ENCODE measurements around the gene SH3RF3. TPM values are rescaled to one million over a fixed set of nuclear protein-coding genes. Genes with fewer than 3 reads are reported as not detected.

SH3RF3 gene
- total RNA-seq, 3 donors from 2014 or later (not counting 1 experiment from before 2014, with no cell fraction given): 0.23 to 0.61 (median 0.34) TPM

DNA sequence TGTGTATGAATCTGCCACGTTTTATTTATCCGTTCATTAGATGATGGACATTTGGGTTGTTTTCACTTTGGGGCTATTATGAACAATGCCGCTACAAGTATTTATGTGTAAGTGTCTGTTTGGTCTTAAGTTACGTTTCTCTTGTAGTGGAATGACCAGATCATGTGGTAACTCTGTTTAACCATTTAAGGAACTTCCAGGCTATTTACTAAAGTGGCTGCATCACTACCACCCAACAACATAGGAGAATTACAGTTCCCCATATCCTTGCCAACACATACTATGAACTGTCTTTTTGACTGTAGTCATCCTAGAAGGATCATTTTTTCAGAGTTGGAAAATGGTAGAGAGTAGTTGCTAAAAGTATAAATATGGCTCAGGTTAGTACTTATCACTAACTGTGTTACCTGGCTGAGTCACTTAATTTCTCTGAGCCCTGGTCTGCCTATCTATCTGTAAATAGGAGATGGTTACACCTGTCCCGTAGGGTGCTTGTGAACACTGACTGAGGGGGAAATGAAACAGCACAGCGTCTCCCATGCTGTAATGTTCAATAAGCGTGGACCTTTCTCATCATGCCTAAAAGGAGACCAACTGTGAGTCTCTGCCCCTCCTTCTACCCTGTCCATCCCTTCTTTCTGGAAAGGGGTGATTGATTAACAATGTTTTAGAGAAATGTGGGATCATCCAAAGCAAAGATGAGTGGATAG is 103.1 kb downstream of the SH3RF3 start:
- peaks cover 0 to 17% of the 10 kb centered on the region in 2 donors for H3K27me3 Mint-ChIP-seq (ENCODE audit: low read depth in 2 of 2)
- WGBS (ENCODE audit: insufficient coverage): 93% methylated on average over 6 of the region's 7 CpGs

GRCh38 chr2:109232909-109233308 is 103.9 kb downstream of the SH3RF3 start:
- H3K36me3 Mint-ChIP-seq: no peaks in the 10 kb centered on the region

More for the DNA sequence above, 103.1 kb downstream of the SH3RF3 start:
- Histone ChIP-seq H3K4me3 (ENCODE audit: low read length) (no peak overlapping the region), H3K27me3 (ENCODE audit: control insufficient read depth, insufficient read depth, low read length) (no peaks in the 10 kb centered on the region), H3K36me3 (ENCODE audit: control insufficient read depth, insufficient read depth, low read length) (no peaks in the 10 kb centered on the region), H3K9me3 (ENCODE audit: control insufficient read depth, insufficient read depth, low read length) (no peaks in the 10 kb centered on the region), H3K4me1 (ENCODE audit: control insufficient read depth, insufficient read depth, low read length) (peaks cover 5% of the 10 kb centered on the region), H3K27ac (ENCODE audit: low read length) (no peak overlapping the region)
- TF ChIP-seq CTCF (IDR thresholded peaks at IDR 0.05): no peak
- Mint-ChIP-seq H3K4me3 (no peak overlapping the region), H3K27ac (no peak overlapping the region), H3K36me3 (no peaks in the 10 kb centered on the region), H3K4me1 (peaks cover 22 to 35% of the 10 kb centered on the region in 2 donors), H3K9me3 (no peaks in the 10 kb centered on the region)
- DNase-seq: no peak
- intact Hi-C loops (cut with micrococcal nuclease): no loop called here
- ATAC-seq: no peak

DNA sequence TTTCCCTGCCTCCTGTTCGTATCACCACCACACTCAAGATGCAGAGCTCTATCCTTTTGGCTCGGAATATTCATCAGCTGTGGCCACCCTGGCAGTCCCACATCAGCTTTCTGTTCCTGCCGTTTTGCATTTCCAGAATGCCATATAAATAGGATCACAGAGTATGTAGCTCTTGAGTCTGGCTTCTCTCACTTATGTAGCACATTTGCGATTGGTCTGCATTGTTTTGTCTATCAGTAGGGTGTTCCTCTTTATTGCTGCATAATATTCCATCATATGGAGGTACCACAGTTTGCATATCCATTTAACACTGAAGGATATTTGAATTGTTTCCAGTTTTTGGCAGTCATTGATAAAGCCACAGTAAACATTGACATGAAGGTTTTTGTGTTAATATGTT is 104.6 kb downstream of the SH3RF3 start:
- Mint-ChIP-seq H3K9me3 (no peaks in the 10 kb centered on the region), H3K4me3 (no peak overlapping the region), H3K27ac (no peak overlapping the region), H3K27me3 (ENCODE audit: low read depth in 2 of 2) (peaks cover 0 to 17% of the 10 kb centered on the region in 2 donors), H3K36me3 (no peaks in the 10 kb centered on the region), H3K4me1 (peaks cover 27 to 42% of the 10 kb centered on the region in 2 donors)
- DNase-seq (no peak), ATAC-seq (no peak)
- no peak overlapping the region for H3K4me3 ChIP-seq (ENCODE audit: low read length)
- intact Hi-C loops (cut with micrococcal nuclease): no loop called here
- TF ChIP-seq CTCF (IDR thresholded peaks at IDR 0.05): no peak
- no peaks in the 10 kb centered on the region for H3K36me3 ChIP-seq (ENCODE audit: control insufficient read depth, insufficient read depth, low read length)
- H3K27ac ChIP-seq (ENCODE audit: low read length): no peak overlapping the region
- peaks cover 14% of the 10 kb centered on the region for H3K4me1 ChIP-seq (ENCODE audit: control insufficient read depth, insufficient read depth, low read length)
- WGBS (ENCODE audit: insufficient coverage): 94% methylated on average over 3 of the region's 4 CpGs
- H3K27me3 ChIP-seq (ENCODE audit: control insufficient read depth, insufficient read depth, low read length): no peaks in the 10 kb centered on the region
- H3K9me3 ChIP-seq (ENCODE audit: control insufficient read depth, insufficient read depth, low read length): no peaks in the 10 kb centered on the region

More at GRCh38 chr2:109232909-109233308, 103.9 kb downstream of the SH3RF3 start:
- Histone ChIP-seq H3K27ac (ENCODE audit: low read length) (no peak overlapping the region), H3K27me3 (ENCODE audit: control insufficient read depth, insufficient read depth, low read length) (no peaks in the 10 kb centered on the region), H3K4me1 (ENCODE audit: control insufficient read depth, insufficient read depth, low read length) (peaks cover 7% of the 10 kb centered on the region), H3K9me3 (ENCODE audit: control insufficient read depth, insufficient read depth, low read length) (no peaks in the 10 kb centered on the region), H3K4me3 (ENCODE audit: low read length) (no peak overlapping the region), H3K36me3 (ENCODE audit: control insufficient read depth, insufficient read depth, low read length) (no peaks in the 10 kb centered on the region)
- 80% methylated on average over 4 of the region's 4 CpGs for WGBS (ENCODE audit: insufficient coverage)
- H3K27ac Mint-ChIP-seq: no peak overlapping the region
- TF ChIP-seq CTCF (IDR thresholded peaks at IDR 0.05): no peak
- H3K4me1 Mint-ChIP-seq: peaks cover 25 to 42% of the 10 kb centered on the region in 2 donors
- intact Hi-C loops (cut with micrococcal nuclease): no loop called here
- no peak for DNase-seq
- no peak overlapping the region for H3K4me3 Mint-ChIP-seq
- peaks cover 0 to 17% of the 10 kb centered on the region in 2 donors for H3K27me3 Mint-ChIP-seq (ENCODE audit: low read depth in 2 of 2)
- H3K9me3 Mint-ChIP-seq: no peaks in the 10 kb centered on the region
- ATAC-seq: no peak

DNA sequence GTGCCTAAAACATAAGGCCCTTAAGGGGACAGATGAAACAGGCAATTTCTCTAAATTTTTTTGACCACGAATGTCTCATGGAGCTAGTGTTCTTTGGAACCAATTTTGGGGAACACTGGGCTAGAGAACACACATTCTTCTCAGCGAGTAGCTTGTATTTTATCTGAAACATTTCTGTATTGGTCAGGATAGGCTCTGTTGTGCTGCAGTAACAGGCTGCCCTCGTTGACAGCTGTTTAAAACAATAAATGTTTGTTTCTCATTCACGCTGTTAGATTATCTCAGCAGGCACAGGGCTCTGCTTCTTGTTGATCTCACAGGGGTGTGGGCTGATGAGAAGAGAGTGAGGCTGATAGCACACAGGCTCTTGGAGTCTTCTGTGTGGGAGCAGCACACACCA is 105.3 kb downstream of the SH3RF3 start:
- no peaks in the 10 kb centered on the region for H3K36me3 ChIP-seq (ENCODE audit: control insufficient read depth, insufficient read depth, low read length)
- H3K9me3 ChIP-seq (ENCODE audit: control insufficient read depth, insufficient read depth, low read length): no peaks in the 10 kb centered on the region
- H3K27me3 ChIP-seq (ENCODE audit: control insufficient read depth, insufficient read depth, low read length): no peaks in the 10 kb centered on the region
- peaks cover 0 to 17% of the 10 kb centered on the region in 2 donors for H3K27me3 Mint-ChIP-seq (ENCODE audit: low read depth in 2 of 2)
- no peaks in the 10 kb centered on the region for H3K9me3 Mint-ChIP-seq
- peaks cover 17% of the 10 kb centered on the region for H3K4me1 ChIP-seq (ENCODE audit: control insufficient read depth, insufficient read depth, low read length)
- no peak overlapping the region for H3K4me3 Mint-ChIP-seq
- H3K27ac Mint-ChIP-seq: no peak overlapping the region
- DNase-seq: no peak
- H3K4me3 ChIP-seq (ENCODE audit: low read length): no peak overlapping the region
- intact Hi-C loops (cut with micrococcal nuclease): no loop called here
- no peaks in the 10 kb centered on the region for H3K36me3 Mint-ChIP-seq
- 91% methylated on average over 4 of the region's 4 CpGs for WGBS (ENCODE audit: insufficient coverage)
- H3K27ac ChIP-seq (ENCODE audit: low read length): no peak overlapping the region
- no peak for ATAC-seq
- peaks cover 27 to 42% of the 10 kb centered on the region in 2 donors for H3K4me1 Mint-ChIP-seq
- no peak for TF ChIP-seq CTCF (IDR thresholded peaks at IDR 0.05)
